HepG2 (cell line): ENCODE results near the gene FSD1.
"Not testable (repeated sequence)": the region's sequence is repeated elsewhere in the genome, so short reads cannot be mapped to it uniquely, and the experiment has no call there.

Experiments
- CBX2 ChIP-seq, 2 experiments: fragments of 200-600 bp in 1 of 2; sonication (generic); formaldehyde crosslinking in 1 of 2; IDR thresholded peaks; 2 replicates each; pipeline versions ENCODE4 v1.7.0 to v1.8.1; 2018 to 2022; ENCODE audit warnings: low read depth in 2 of 2, low read length in 1 of 2, mild to moderate bottlenecking in 1 of 2, missing genetic modification reagents in 1 of 2
- CEBPB ChIP-seq: IDR thresholded peaks from 2 replicates; pipeline ENCODE4 v1.6.1; 2011; ENCODE audit warnings: low read depth, low read length, improper control_type of control experiment, borderline replicate concordance
- CTCF ChIP-seq: sonication (generic); formaldehyde crosslinking; IDR thresholded peaks from 2 replicates; pipeline ENCODE4 v1.5.0; 2020; ENCODE audit warnings: mild to moderate bottlenecking, missing genetic modification reagents, moderate library complexity
- FOSL2 ChIP-seq: sonication (generic); formaldehyde crosslinking; IDR thresholded peaks from 2 replicates; pipeline ENCODE4 v1.4.0; 2020; ENCODE audit warnings: missing genetic modification reagents
- FOXM1 ChIP-seq: sonication (generic); formaldehyde crosslinking; IDR thresholded peaks from 2 replicates; pipeline ENCODE4 v1.5.0; 2020; ENCODE audit warnings: missing genetic modification reagents
- KDM5A ChIP-seq: fragments of 200-600 bp; sonication (generic); IDR thresholded peaks from 2 replicates; pipeline ENCODE4 v1.7.0; 2018; ENCODE audit warnings: antibody characterized with exemption, mild to moderate bottlenecking, low read length, borderline replicate concordance
- POLR2AphosphoS5 ChIP-seq: IDR thresholded peaks from 2 replicates; pipeline ENCODE4 v1.6.1; 2012; ENCODE audit warnings: low read depth, low read length
- SOX5 ChIP-seq: IDR thresholded peaks from 2 replicates; pipeline ENCODE4 v1.6.1; 2016; ENCODE audit warnings: borderline replicate concordance
- SP2 ChIP-seq: sonication (generic); formaldehyde crosslinking; IDR thresholded peaks from 2 replicates; pipeline ENCODE4 v1.5.1; 2020; ENCODE audit warnings: mild to moderate bottlenecking, missing genetic modification reagents
- ZFYVE20 ChIP-seq: sonication (generic); formaldehyde crosslinking; IDR thresholded peaks from 2 replicates; pipeline ENCODE4 v1.8.0; 2023; ENCODE audit warnings: low read depth, mild to moderate bottlenecking, moderate library complexity, missing genetic modification reagents, borderline replicate concordance
- ZSCAN20 ChIP-seq: sonication (generic); formaldehyde crosslinking; IDR thresholded peaks from 2 replicates; pipeline ENCODE4 v1.4.0; 2020; ENCODE audit warnings: missing genetic modification reagents, mild to moderate bottlenecking, borderline replicate concordance

GRCh38 chr19:4286141-4286540 is 18.3 kb upstream of the FSD1 start:
- not testable (repeated sequence) for TF ChIP-seq KDM5A; POLR2AphosphoS5; SP2 (CRISPR knock-in tag); ZSCAN20; CEBPB; FOXM1 (CRISPR knock-in tag); FOSL2 (CRISPR knock-in tag); SOX5; CTCF; CBX2 (IDR thresholded peaks at IDR 0.05; ENCODE audit: low read depth, low read length); CBX2 (CRISPR knock-in tag; IDR thresholded peaks at IDR 0.05; ENCODE audit: low read depth); ZFYVE20 (CRISPR knock-in tag)
